GM21528 (cell line): ENCODE results near the gene ZNF628.

ENCODE experiments used
- ATAC-seq: cut with Tn5 transposase; IDR thresholded peaks from one replicate; pipeline ENCODE4 v1.9.1; 2021; ENCODE audit warnings: mild to moderate bottlenecking, moderate library complexity; ENCODE audit not compliant: unreplicated experiment, low FRiP score

ZNF628 gene

GRCh38 chr19:55482967-55483705, 6.7 kb downstream of the ZNF628 start:
- no peak for ATAC-seq

DNA sequence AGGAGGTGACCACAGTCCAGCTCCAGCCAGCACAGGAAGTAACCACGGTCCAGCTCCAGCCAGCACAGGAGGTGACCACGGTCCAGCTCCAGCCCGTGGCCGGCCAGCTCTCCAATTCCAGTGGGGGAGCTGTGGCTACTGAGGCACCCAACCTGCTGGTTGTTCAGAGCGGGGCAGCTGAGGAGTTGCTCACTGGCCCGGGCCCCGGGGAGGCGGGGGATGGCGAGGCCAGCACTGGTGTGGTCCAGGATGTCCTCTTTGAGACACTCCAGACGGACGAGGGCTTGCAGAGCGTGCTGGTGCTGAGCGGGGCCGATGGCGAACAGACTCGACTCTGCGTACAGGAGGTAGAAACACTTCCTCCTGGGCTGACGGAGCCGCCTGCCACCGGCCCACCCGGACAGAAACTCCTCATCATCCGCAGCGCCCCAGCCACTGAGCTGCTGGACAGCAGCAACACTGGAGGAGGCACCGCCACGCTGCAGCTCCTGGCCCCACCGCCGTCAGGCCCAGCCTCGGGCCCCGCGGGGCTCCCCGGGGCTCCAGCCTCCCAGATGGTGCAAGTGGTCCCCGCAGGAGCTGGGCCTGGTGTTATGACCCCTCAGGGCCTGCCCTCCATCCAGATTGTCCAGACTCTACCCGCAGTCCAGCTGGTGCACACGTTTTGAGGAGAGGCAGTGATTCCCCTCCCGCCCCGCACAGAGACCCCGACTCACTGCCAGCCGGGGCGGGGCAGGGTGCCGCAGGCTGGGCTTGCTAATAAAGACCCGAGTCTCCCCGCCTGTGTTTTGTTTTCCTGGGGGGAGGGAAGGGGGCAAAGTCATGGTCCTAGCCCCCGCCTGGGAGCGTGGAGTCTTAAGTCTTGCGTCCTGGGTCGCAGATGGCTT, 7.5 kb downstream of the ZNF628 start:
- ATAC-seq: no peak

DNA sequence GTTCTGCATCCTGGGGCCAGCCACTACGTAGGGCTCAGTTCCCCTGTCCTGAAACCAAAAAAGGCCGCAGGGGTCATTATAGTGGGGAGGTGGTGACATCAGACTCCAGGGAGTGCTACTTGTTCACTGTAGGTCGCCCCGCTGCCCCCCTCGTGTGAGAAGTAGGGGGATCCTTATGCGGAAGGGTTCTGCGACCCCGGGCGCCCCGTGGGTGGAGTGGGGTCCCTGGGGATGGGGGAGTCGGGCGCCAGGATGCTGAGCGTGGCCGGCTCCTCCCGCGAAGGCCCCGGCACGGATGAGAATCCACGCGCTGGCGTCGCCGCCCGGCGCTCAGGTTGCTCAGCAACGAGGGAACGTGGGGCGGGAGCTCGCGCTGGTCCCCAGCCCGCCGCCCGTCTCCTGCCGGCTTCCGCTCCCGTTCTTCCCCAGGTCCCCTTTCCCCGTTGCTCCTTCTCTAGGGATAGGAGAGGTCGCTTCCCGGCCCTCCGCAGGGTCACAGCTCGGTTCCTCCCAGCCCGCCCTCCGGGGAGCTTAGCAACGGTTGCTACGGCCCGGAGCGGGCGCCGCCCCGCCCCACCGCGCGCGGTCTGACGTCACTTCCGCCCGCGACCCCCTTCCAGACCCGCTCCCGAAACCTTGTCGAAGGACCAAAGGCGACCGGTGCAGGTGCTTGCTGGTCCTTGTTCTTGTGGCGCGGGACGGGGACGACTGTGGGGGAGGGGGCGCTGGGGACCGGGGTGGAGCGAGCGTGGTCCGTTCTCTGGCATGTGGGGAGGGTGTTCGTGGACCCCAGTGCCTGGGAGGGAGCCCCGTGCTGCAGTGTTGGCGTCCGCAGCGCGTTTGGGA, 8.4 kb downstream of the ZNF628 start, which contains the start of gene NAT14:
TSS of gene NAT14 (plus strand) at position 596 of the 846 bp plus-strand sequence. CDS start 521 bp downstream, outside the sequence.
- no peak for ATAC-seq

DNA sequence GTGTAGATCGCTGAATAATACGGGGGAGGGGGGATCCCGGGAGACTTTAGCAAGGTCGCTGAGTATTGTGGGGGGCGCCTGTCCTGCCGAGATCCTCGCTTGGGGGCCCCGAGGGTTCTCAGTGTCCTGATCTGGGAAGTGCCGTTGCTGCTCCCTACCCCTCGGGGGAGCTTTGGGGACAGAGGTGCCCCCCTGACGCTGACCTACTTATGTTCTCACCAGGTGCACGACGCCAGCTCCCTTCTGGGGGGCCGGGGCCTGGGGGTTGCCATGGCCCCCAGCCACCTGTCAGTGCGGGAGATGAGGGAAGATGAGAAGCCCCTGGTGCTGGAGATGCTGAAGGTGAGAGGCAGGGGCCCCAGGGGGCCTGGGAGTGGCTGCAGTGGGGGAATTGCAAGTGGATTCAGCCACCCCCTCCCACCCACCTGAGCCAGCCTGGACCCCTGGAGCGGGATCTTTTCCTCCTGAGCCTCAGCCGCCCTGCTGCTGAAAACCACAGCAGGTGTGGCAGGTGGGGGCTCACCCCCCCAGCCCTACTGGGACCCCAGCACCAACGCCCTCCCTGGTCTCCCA, 9.1 kb downstream of the ZNF628 start:
- no peak for ATAC-seq

DNA sequence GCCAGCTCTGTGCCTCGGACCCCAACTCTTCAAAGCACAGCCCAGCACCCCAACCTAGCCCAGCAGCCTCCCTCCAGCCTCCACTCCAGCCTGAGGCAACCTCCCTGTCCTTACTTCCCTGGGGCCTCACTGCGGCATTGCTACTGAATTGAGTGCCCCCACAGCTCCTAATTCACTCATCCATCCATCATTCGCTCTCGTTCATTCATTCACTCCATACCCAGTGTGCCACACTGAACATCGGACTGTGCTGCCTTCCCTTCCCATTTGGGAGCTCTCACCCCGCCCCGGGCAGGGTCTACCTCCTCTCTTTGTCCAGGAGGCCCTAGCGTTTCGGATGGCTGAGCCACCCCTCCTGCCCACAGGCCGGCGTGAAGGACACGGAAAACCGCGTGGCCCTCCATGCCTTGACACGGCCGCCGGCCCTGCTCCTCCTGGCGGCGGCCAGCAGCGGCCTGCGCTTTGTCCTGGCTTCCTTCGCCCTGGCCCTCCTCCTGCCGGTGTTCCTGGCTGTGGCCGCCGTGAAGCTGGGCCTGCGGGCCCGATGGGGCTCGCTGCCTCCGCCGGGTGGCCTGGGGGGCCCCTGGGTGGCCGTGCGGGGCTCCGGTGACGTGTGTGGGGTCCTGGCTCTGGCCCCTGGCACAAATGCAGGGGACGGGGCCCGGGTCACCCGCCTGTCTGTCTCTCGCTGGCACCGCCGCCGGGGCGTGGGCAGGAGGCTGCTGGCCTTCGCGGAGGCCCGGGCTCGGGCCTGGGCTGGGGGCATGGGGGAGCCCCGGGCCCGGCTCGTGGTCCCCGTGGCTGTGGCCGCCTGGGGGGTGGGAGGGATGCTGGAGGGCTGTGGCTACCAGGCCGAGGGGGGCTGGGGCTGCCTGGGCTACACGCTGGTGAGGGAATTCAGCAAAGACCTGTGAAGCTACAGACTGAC, 9.9 kb downstream of the ZNF628 start:
- no peak for ATAC-seq

DNA sequence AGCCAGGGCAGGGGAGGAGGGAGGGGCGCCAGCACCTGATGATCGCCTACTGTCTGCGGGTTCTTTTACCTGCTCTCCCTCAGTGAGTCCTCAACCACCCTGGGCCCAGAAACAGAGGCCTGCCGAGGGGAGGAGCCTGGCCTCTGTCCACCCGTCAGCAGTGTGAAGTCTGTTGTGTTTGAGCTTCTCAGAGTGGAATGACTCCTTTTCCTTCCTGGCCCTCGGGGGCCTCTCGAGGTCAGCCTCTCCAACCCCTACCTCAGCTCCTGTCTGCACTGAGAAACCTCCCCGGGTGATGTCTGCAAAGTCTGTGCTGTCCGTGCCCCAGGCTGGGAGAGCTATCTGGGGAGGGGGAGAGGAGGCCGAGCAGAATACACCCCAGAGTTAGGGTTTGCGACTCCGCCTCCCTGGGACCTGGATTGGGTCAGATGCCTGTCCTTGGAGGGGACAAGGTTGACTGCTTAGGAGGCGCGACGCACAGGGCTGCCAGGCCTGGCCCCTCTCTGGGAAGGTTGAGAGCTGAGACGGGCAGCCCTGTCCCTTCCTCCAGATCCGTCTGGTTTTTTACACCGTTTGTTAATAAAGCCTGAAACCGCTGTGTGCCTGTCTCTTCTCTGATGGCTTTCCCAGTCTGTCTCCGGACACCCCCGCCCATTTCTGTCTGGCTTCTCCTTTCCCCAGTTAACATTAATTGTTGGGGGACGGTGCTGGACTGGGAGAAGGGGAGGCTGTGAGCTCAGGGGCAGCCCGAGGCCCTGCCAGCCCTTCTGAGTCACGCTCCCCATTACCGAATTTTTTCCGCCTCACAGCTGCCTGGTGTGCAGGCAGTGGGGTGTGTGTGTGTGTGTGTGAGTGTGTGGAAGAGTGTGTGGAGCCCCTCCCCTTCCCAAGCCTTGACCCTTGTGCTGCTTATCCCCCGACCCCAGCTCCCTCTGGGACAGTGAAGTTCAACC, 10.8 kb downstream of the ZNF628 start:
- no peak for ATAC-seq

DNA sequence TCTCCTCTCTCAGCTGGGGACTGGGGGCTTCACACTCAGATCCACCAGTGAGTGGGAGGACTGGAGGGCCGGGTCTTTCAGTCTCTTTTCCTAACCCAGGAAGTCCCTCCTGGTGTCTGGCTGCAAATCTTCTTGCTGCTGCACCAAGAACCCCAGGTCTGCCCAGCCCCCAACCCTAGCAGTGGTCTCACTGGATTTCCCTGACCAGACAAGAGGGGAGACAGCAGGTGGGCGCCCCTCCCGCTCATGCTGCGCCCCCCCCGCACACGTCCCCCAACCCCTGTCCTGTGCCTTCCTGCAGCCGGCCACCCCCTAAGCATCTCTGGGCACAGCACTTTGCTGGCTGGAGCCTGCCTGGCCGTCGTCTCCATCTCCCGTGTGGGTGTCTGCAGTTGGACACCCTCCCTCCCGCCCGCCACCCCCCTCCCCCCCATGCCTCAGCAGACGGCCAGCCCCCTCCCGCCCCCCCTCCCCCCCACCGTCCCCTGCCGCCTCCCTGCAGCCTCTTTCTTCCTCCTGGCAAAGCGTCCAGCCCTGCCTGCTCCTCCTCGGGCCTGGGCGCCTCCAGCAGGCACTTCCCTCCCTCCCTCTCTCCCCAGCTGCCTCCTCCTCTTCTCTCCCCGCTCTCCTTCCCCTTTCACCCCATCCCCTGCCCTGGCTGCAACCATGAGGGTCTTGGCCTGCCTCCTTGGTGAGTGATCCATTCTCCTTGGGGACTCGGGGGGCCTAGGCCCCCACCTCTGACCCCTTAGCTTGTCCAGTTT, 11.7 kb downstream of the ZNF628 start, which contains the start of gene SSC5D:
TSS of gene SSC5D (plus strand) at position 513 of the 764 bp plus-strand sequence. CDS start at position 667, 154 bp downstream.
- no peak for ATAC-seq

DNA sequence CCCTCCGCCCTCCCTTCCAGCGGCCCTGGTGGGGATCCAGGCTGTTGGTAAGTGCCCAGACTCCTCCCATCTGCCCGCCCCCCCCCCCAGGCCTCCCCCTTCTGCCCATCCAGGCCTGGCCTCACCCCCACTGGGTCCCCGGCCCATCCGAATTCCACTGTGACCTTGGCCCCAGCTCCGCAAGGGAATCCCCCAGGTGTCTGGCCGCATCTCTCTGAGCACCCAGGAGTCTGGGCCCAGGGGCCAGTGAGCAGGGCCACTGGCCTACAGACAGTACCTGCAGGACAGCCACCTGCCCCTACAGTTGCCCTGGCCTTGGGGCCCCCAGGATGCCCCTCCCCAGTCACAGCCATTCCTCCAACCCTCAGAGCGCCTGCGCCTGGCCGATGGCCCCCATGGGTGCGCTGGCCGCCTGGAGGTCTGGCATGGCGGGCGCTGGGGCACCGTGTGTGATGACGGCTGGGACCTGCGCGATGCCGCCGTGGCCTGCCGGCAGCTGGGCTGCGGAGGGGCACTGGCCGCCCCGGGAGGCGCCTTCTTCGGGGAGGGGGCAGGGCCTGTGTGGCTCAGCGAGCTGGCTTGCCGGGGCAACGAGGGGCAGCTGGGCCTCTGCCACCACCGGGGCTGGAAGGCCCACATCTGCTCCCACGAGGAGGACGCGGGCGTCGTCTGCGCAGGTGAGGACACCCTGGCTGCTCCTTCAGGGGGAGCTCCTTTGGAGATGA, 12.7 kb downstream of the ZNF628 start:
- no peak for ATAC-seq

DNA sequence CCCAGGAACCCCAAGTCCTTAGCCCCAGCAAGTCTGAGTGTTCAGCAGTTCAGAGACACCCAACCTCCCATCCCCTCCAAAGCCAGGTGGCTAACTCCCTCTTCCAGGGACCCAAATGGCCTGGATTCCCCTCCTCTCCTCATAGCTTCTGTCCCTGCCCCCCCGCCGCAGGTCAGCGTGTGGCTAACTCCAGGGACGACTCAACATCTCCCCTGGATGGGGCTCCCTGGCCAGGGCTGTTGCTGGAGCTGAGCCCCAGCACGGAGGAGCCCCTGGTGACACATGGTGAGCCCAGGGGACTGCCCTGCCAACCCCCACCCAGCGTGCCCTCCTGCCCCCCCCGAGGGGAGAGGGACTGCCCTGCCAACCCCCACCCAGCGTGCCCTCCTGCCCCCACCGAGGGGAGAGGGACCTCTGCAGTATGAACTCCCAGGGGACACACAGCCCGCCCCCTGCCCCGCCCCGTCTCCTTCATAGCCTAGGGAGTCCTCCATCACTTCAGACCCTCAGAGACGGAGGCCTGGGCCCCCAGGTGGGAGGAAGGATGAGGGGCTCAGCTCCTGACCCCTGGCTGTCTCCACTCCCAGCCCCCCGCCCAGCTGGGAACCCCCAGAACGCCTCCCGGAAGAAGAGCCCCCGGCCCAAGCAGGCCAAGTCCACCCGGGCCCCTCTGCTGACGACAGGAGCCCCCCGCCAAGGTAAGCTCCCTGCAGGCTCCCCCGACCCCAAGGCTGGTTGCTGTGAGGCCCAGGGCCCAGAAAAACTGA, 13.5 kb downstream of the ZNF628 start:
- ATAC-seq: no peak

GRCh38 chr19:55490478-55491432, 14.3 kb downstream of the ZNF628 start:
- ATAC-seq: no peak

- ATAC-seq: no peak
Observed at GRCh38 chr19:55491546-55492360, 15.3 kb downstream of the ZNF628 start.

DNA sequence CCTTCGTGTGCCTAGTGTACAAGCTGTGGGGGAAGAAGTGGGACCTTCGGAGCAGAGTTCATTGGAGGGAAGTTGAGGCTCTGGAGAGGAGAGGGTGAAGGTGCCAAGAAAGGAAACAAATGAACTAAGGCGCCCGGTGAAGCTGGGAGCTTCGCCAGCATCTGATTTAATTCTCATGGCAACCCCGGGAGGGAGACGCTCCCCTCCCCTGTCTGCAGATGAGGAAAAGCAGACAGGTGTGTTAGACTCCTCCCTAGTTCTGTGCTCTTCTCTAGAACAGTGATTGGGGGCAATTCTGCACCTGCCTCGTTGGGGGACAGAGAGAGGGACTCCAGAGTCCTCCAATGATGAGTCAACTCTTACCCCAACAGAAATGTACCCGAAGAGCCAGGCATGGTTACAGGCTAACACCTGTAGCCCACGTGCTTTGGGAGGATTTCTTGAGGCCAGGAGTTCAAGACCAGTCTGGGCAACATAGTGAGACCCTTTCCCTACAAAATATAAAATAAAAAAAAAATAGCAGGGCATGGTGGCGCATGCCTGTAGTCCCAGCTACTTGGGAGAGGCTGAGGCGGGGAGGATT, 16.0 kb downstream of the ZNF628 start:
- no peak for ATAC-seq

GRCh38 chr19:55493052-55493644, 16.7 kb downstream of the ZNF628 start:
- ATAC-seq: no peak
